HUES64 (cell line): ENCODE measurements around the gene EGR2.

Experiments
- H3K27ac ChIP-seq: 2 replicates; pipeline ENCODE4 v1.7.0; 2013; ENCODE audit warnings: low read depth, low read length, inconsistent platforms
- H3K27me3 ChIP-seq: 2 replicates; pipeline ENCODE4 v1.6.1; 2013; ENCODE audit warnings: mild to moderate bottlenecking, low read length; ENCODE audit not compliant: insufficient read depth
- H3K36me3 ChIP-seq: 2 replicates; pipeline ENCODE4 v1.6.1; 2013; ENCODE audit warnings: mild to moderate bottlenecking, low read length; ENCODE audit not compliant: insufficient read depth
- H3K4me1 ChIP-seq: 2 replicates; pipeline ENCODE4 v1.6.1; 2013; ENCODE audit warnings: mild to moderate bottlenecking, low read length, moderate library complexity; ENCODE audit not compliant: insufficient read depth
- H3K4me3 ChIP-seq: 2 replicates; pipeline ENCODE4 v1.5.1; 2013; ENCODE audit warnings: mild to moderate bottlenecking, low read length, moderate library complexity
- H3K9ac ChIP-seq: 2 replicates; pipeline ENCODE4 v1.6.1; 2013; ENCODE audit warnings: mild to moderate bottlenecking, low read depth, low read length
- H3K9me3 ChIP-seq: 2 replicates; pipeline ENCODE4 v1.6.1; 2013; ENCODE audit warnings: low read depth, low read length; ENCODE audit not compliant: insufficient read depth
- WGBS: fragments of 150-250, 120-280 bp; methylation state at CpG from one replicate; pipeline ENCODE4 v1.1.7; 2013; ENCODE audit warnings: missing lambda C conversion rate; 5-methylcytosine and 5-hydroxymethylcytosine counted together

EGR2 gene

GRCh38 chr10:62810156-62810902 lies 5.8 kb downstream of the EGR2 start:
- WGBS = 94% methylated on average over 7 of the region's 8 CpGs
- Histone ChIP-seq H3K4me1 (peaks cover 20% of the 10 kb centered on the region), H3K36me3 (peaks cover 3% of the 10 kb centered on the region; the same call in 1 of the 2 replicates)

GRCh38 chr10:62806251-62806650 lies 9.9 kb downstream of the EGR2 start:
- no peaks in the 10 kb centered on the region for H3K27me3 ChIP-seq
- H3K4me1 ChIP-seq = peaks cover 33% of the 10 kb centered on the region
- no peak overlapping the region for H3K9ac ChIP-seq
- H3K9me3 ChIP-seq = no peaks in the 10 kb centered on the region
- H3K4me3 ChIP-seq = peak overlapping the region; percentile 74
- WGBS = 38% methylated on average over 1 of the region's 1 CpG
- H3K36me3 ChIP-seq = peaks cover 3% of the 10 kb centered on the region; the same call in 1 of the 2 replicates
- no peak overlapping the region for H3K27ac ChIP-seq

More at GRCh38 chr10:62810156-62810902, 5.8 kb downstream of the EGR2 start:
- H3K9me3 ChIP-seq = no peaks in the 10 kb centered on the region
- no peak overlapping the region for H3K9ac ChIP-seq
- H3K27me3 ChIP-seq = peaks cover 28% of the 10 kb centered on the region
- H3K4me3 ChIP-seq = no peak overlapping the region
- H3K27ac ChIP-seq = no peak overlapping the region

- H3K9me3 ChIP-seq = no peaks in the 10 kb centered on the region
- peaks cover 3% of the 10 kb centered on the region; the same call in 1 of the 2 replicates for H3K36me3 ChIP-seq
- H3K27ac ChIP-seq = peak overlapping the region; percentile 89
- H3K27me3 ChIP-seq = no peaks in the 10 kb centered on the region
- H3K4me1 ChIP-seq = peaks cover 38% of the 10 kb centered on the region
- WGBS = under 1% methylated on average over 75 of the region's 77 CpGs
- peak overlapping the region; percentile 74 for H3K4me3 ChIP-seq
- peak overlapping the region; percentile 89 for H3K9ac ChIP-seq
These were observed 10.7 kb downstream of the EGR2 start for GRCh38 chr10:62805231-62806099.

GRCh38 chr10:62804356-62805230 lies 11.6 kb downstream of the EGR2 start, which contains the start of gene ADO:
ADO (plus strand) TSS chr10:62804720; CDS start chr10:62805060, 340 bp downstream.
- Histone ChIP-seq H3K4me1 (peaks cover 45% of the 10 kb centered on the region), H3K4me3 (peak within 1 kb of the TSS; percentile 74), H3K36me3 (peaks cover 3% of the 10 kb centered on the region; the same call in 1 of the 2 replicates), H3K27me3 (no peaks in the 10 kb centered on the region), H3K9me3 (no peaks in the 10 kb centered on the region), H3K9ac (peak within 1 kb of the TSS; percentile 89), H3K27ac (peak within 1 kb of the TSS; percentile 89)
- under 1% methylated on average over 87 of the region's 87 CpGs for WGBS

- Histone ChIP-seq H3K4me1 (peaks cover 45% of the 10 kb centered on the region), H3K36me3 (peaks cover 3% of the 10 kb centered on the region; the same call in 1 of the 2 replicates), H3K9me3 (no peaks in the 10 kb centered on the region), H3K9ac (peak overlapping the region; percentile 89), H3K4me3 (peak overlapping the region; percentile 74), H3K27me3 (no peaks in the 10 kb centered on the region), H3K27ac (peak overlapping the region; percentile 89; the same call in 1 of the 2 replicates)
- WGBS = 40% methylated on average over 11 of the region's 11 CpGs
These were observed 12.3 kb downstream of the EGR2 start for GRCh38 chr10:62803724-62804355.

- no peaks in the 10 kb centered on the region; the same call in 1 of the 2 replicates for H3K36me3 ChIP-seq
- 91% methylated on average over 3 of the region's 3 CpGs for WGBS
- no peak overlapping the region for H3K9ac ChIP-seq
- H3K4me1 ChIP-seq = peaks cover 37% of the 10 kb centered on the region
- no peaks in the 10 kb centered on the region for H3K9me3 ChIP-seq
- H3K27ac ChIP-seq = no peak overlapping the region
- no peak overlapping the region for H3K4me3 ChIP-seq
- H3K27me3 ChIP-seq = no peaks in the 10 kb centered on the region
These were observed 14.3 kb downstream of the EGR2 start for GRCh38 chr10:62801871-62802270.

GRCh38 chr10:62796896-62797295 lies 19.3 kb downstream of the EGR2 start:
- Histone ChIP-seq H3K4me1 (peaks cover 16% of the 10 kb centered on the region), H3K36me3 (no peaks in the 10 kb centered on the region), H3K9me3 (no peaks in the 10 kb centered on the region), H3K9ac (no peak overlapping the region), H3K27ac (no peak overlapping the region), H3K4me3 (no peak overlapping the region), H3K27me3 (no peaks in the 10 kb centered on the region)
- 80% methylated on average over 3 of the region's 3 CpGs for WGBS

GRCh38 chr10:62795762-62796161 lies 20.4 kb downstream of the EGR2 start:
- peaks cover 14% of the 10 kb centered on the region for H3K4me1 ChIP-seq
- no peaks in the 10 kb centered on the region for H3K9me3 ChIP-seq
- no peaks in the 10 kb centered on the region for H3K27me3 ChIP-seq
- no peak overlapping the region for H3K4me3 ChIP-seq
- H3K27ac ChIP-seq = no peak overlapping the region
- H3K9ac ChIP-seq = no peak overlapping the region
- H3K36me3 ChIP-seq = no peaks in the 10 kb centered on the region
- 96% methylated on average over 4 of the region's 4 CpGs for WGBS

GRCh38 chr10:62795100-62795499 lies 21.1 kb downstream of the EGR2 start:
- Histone ChIP-seq H3K27me3 (no peaks in the 10 kb centered on the region), H3K4me3 (no peak overlapping the region), H3K4me1 (peaks cover 7% of the 10 kb centered on the region), H3K9me3 (no peaks in the 10 kb centered on the region), H3K9ac (no peak overlapping the region), H3K36me3 (no peaks in the 10 kb centered on the region), H3K27ac (no peak overlapping the region)

- WGBS = 88% methylated on average over 1 of the region's 1 CpG
These were observed 21.9 kb downstream of the EGR2 start for GRCh38 chr10:62794306-62794705.

More at GRCh38 chr10:62794306-62794705, 21.9 kb downstream of the EGR2 start:
- no peaks in the 10 kb centered on the region for H3K9me3 ChIP-seq
- H3K4me1 ChIP-seq = peaks cover 4% of the 10 kb centered on the region; the same call in 1 of the 2 replicates
- H3K27ac ChIP-seq = no peak overlapping the region
- no peaks in the 10 kb centered on the region for H3K27me3 ChIP-seq
- no peak overlapping the region for H3K9ac ChIP-seq
- no peaks in the 10 kb centered on the region for H3K36me3 ChIP-seq
- H3K4me3 ChIP-seq = no peak overlapping the region
